Measurements from ENCODE around the gene SUFU.

- TF ChIP-seq SP4 (IDR thresholded peaks at IDR 0.05; ENCODE audit: low read length) (no peak), SUZ12 (IDR thresholded peaks at IDR 0.05; ENCODE audit: low read length) (no peak), SAP30 (IDR thresholded peaks at IDR 0.05; ENCODE audit: insufficient read depth, insufficient replicate concordance, low read length) (no peak), FOSL1 (IDR thresholded peaks at IDR 0.05; ENCODE audit: insufficient read depth, low read depth, low read length) (no peak), CHD2 (IDR thresholded peaks at IDR 0.05; ENCODE audit: low read length) (no peak), TBP (IDR thresholded peaks at IDR 0.05; ENCODE audit: low read depth, low read length) (no peak), POLR2A (IDR thresholded peaks at IDR 0.05; ENCODE audit: control extremely low read depth in 1 of 2, low read depth in 2 of 2, low read length in 2 of 2) (no peak)
- TF ChIP-seq, protein P1, sequence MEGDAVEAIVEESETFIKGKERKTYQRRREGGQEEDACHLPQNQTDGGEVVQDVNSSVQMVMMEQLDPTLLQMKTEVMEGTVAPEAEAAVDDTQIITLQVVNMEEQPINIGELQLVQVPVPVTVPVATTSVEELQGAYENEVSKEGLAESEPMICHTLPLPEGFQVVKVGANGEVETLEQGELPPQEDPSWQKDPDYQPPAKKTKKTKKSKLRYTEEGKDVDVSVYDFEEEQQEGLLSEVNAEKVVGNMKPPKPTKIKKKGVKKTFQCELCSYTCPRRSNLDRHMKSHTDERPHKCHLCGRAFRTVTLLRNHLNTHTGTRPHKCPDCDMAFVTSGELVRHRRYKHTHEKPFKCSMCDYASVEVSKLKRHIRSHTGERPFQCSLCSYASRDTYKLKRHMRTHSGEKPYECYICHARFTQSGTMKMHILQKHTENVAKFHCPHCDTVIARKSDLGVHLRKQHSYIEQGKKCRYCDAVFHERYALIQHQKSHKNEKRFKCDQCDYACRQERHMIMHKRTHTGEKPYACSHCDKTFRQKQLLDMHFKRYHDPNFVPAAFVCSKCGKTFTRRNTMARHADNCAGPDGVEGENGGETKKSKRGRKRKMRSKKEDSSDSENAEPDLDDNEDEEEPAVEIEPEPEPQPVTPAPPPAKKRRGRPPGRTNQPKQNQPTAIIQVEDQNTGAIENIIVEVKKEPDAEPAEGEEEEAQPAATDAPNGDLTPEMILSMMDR (IDR thresholded peaks at IDR 0.05; ENCODE audit: control extremely low read depth in 1 of 3, insufficient read depth in 1 of 3, low read depth in 1 of 3, low read length in 3 of 3) = no peak
- TF ChIP-seq, protein P2, sequence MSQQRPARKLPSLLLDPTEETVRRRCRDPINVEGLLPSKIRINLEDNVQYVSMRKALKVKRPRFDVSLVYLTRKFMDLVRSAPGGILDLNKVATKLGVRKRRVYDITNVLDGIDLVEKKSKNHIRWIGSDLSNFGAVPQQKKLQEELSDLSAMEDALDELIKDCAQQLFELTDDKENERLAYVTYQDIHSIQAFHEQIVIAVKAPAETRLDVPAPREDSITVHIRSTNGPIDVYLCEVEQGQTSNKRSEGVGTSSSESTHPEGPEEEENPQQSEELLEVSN (IDR thresholded peaks at IDR 0.05) = no peak
These were observed 31.8 kb downstream of the SUFU start for GRCh38 chr10:102535481-102536147.

Data from H1 (cell line).